OCI-M1 (cell line): Measurements from ENCODE around the gene TCTN2.
A peak's percentile ranks its signal among the peaks of the same experiment; 100 is the strongest.

Source experiments
- DNase-seq: peaks from one replicate; lab custom pipeline; 2025; lab: John Stamatoyannopoulos, UW

Gene TCTN2

DNA sequence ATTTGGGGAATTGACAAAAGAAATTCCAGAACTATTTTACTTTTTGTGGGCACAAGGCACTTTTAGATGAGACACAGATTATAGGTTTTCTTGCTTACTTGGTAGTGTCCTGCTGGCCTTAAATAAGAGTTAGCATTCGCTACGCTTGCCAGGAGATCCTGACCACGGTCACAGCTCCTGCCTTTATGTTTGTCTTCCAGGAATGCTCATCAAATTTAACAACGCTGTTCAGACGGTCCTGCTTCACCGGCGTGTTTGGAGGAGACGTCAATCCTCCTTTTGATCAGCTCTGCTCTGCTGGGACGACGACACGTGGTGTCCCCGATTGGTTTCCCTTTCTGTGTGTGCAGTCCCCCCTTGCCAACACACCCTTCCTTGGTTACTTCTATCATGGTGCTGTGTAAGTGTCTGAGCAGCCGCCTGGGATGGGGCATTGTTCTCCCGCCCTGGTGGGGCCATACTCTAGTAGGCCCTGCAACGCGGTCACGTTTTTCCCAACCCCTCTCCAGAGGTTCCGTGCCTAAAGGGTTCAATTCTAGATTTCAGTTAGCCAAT is 15.8 kb downstream of the TCTN2 start:
- no peak for DNase-seq

DNA sequence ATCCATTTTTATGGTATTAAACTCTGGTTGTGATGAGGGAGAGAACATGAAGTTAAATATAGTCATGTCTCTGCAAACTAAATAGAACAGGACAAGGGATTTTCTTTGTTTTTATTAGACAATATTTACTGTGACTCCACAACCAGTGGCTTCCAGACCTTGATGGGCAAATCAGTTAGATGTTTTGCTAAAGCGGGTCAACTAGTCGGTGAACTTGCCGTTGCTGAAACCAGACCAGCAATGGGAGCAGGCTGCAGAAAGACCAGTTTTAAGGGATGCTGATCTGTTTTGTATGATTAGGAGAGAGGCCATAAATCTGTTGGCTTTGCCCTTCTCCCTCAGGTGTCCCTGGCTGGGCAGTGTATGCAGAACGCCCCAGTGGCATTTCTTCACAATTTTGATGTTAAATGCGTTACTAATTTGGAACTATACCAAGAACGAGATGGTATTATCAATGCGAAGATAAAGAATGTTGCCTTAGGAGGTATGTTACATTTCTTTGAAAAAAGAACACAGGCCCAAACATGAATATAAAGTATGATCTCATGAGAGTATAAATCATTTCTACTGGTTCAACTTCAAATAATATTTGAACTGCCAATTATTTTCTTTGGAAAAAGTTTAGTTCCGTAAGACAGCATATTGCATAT is 19.4 kb downstream of the TCTN2 start:
- DNase-seq = no peak

DNA sequence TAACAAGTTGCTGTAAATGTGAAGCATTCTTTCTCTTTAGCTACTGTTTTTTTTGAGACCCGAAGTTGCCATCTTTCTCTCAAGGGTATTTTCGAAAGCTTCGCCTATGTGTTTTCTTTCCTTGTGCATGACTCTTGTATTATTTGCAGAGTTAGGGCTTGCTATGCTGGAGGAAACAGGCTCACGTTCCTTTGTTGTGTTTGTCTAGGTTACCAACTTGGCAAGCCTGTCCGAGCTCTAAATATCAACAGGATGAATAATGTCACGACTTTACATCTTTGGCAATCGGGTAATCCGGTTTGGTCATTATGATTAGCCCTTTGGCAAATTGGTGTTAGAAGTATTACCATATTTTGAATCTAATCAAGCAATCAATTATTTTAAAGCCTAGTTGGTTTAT is 25.3 kb downstream of the TCTN2 start:
- DNase-seq = no peak

DNA sequence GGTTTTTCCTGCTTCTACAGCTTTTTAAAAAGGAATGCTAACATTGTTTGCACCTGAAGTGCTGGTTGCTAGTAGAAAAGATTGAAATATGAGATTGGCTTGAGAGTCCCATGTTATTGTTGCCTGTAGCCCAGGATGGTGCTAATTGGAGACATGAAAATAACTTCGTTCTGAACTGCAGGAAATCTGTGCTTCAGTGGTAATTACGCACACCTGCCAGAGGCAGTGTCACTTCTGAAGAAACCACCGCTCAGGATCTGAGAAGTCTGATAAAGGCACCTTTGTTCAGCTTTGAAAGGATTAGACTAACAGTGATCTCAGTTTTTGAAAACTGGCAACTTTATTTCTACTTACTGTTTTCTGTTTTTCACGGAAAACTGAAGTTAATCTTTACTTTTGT is 25.7 kb downstream of the TCTN2 start:
- no peak for DNase-seq

DNA sequence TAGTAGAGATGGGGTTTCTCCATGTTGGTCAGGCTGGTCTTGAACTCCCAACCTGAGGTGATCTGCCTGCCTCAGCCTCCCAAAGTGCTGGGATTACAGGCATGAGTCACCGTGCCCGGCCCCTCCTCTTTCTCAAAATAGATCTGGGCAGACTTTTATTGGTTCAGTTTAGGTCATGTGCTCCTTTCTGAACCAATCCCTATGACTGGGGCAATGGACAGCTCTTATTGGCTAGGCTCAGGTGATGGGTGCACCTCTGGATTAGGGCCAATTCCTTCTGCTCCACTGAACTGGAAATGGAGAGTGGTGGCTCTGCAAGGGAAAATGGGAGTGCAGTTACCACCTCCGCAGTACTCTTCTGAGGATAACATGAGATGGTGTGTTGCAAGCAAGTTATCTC is 35.0 kb downstream of the TCTN2 start:
- DNase-seq = peak; percentile 23

DNA sequence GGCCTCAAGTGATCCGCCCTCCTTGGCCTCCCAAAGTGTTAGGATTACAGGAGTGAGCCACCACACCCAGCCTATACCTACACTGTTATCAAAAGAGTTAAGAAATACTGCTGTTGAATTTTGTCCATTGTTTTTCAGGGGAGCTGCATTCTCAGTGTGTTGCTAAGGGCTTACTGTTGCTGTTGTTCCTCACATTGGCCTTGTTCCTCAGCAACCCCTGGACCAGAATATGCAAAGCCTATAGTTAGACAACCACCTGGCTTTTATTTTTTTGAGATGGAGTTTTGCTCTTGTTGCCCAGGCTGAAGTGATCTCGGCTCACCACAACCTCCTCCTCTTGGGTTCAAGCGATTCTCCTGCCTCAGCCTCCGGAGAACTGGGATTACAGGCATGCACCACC is 36.6 kb downstream of the TCTN2 start:
- no peak for DNase-seq

DNA sequence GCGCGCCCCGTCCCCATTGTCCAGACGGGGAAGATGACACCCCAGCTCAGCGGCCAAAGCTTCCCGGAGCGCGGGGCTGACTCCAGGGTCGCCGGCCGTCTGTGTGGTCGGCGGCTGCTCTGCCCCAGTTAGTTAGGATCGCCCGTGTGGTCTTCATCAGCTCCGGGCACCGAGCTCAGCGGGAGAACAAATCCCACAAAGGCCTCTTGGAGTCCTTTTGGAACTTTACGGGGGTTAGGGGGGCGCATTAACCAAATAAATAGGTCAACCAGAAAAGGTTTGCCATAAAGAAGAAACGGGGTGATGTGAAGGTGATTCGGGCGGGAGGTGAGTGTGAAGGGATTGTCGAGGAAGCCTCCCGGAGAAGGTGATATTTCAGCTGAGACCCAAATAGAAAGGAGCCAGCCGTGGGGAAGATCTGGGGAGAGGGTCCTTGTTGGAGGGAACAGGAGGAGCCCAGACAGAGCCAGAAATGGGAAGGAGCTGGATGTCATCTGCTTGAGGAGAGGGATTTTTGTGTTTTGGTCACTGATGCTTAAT is 41.9 kb downstream of the TCTN2 start:
- DNase-seq = peak; percentile 34

DNA sequence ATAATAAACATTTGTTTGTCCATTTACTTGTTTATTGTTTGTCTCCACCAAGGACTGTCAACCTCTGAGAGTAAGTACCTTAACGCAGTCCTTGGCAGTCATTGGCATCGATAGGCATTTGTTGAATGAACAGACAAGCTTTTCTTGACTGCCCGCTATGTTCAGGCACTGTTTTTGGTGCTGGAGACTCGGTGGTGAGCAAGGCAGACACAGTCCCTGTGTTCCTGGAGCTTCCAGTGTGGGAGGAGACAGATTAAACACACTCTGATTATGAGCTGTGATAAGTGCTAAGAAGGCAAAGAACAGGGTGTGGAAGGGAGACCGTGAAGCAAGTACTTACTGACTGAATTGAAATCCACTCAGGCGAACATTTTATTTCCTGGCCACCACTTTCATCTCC is 42.5 kb downstream of the TCTN2 start:
- DNase-seq = peak; percentile 76

DNA sequence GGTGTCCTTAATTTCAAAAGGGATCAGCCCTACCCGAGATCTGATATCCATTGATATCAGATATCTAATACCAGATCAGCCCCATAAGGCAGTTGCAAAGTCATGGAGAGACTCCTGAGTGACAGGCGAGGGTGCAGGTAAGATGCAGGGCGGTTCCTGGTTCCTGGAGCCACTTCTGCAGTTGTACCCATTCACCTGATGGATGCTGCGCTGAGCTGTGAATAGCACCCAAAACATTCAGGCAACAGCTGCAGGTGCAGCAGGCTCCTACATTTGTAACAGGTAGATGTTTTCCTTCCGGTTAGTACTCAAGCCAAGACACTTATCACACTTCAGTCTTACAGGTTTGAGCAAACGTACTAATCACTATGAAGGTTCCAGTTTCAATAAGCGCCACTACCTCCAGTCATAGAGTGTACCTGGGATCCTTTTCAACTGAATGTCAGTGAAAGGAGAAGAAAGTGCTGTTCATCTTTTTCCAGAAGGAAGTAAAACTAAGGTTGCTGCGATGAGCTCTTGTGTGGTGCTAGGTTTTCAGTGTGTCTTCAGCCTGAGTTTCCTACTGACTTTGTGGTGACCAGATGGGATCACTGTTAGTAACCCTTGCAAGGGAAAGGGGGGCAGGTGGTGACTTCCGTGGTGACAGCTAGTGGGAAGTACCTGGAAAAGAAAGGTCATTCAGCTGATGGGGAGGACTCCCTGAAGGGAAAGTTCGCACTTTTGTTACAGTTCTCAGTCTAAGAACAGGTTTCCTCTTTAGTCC is 43.1 kb downstream of the TCTN2 start:
- peak; percentile 51 for DNase-seq

DNA sequence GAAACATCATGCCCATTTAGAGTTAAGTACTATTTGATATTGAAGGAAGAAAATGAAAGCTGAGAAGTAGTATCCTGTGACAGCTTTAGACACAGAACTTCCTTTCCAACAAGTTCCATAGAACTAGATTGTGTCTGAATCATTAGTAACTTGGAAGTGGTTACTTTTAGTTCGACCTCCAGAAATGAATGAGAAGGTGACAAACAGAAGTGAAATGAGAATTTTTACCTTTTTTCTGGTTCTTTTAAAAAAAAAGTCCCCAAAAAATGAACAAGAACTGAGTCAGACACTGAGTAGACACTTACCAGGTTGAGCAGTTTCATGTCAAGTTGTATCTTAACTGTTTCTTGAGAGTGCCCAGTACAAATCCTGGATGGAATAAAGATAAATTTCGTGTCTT is 44.3 kb downstream of the TCTN2 start:
- DNase-seq = peak; percentile 49

DNA sequence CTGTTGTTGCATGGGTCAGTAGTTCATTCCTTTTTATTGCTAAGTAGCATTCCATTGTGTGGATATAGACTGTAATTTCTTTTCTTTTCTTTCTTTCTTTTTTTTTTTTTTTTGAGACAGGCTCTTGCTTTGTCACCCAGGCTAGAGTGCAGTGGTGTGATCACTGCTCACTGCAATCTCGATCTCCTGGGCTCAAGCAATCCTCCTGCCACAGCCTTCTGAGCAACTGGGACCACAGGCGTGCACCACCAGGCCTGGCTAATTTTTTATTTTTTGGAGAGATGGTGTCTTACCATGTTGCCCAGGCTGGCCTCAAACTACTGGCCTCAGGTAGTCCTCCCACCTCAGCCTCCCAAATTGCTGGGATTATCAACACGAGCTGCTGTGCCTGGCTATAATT is 46.4 kb downstream of the TCTN2 start:
- DNase-seq = peak; percentile 25

DNA sequence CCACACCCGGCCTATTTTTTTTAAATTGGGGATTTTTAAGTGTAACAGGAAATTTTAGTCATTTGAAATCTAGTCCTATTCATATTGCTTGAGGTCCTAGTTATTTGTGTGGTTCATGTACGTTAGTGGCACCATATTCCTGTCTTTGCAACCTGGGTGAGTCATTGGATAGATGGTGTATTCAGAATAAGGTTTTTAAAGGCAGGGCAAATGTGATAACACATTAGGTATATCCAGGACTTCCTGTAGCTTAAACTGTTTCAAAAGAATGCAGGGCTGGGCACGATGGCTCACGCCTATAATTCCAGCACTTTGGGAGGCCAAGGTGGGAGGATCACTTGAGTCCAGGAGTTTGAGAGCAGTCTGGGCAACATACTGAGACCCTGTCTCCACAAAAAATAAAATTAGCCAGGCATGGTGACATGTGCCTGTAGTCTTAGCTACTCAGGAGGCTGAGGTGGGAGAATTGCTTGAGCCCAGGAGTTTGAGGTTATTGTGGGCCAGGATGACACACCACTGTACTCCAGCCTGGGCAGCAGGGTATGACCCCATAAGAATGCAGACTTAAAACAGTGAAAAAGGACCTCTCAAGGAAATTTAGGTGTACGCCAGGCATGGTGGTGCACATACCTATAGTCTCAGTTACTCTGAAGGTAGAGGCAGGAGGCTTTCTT is 49.4 kb downstream of the TCTN2 start:
- no peak for DNase-seq

DNA sequence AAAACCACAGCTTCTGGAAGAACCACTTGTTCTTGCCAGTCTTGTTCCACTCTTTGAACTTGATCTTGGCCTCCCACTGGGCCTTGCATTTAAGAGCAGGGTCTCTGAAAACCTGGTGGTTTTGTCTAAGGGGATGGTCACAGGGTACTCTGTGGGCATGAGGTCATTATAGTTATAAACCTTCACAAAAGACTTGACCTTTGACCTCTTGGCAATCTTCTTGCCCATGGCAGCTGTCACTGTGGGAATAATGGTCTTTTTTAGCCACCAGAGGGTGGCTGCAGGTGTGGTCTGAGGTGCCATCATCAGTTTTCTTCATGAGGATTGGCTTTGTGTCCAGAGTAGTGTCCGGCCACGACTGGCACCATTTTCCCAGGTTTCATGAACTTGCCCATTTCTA is 50.3 kb downstream of the TCTN2 start:
- no peak for DNase-seq

DNA sequence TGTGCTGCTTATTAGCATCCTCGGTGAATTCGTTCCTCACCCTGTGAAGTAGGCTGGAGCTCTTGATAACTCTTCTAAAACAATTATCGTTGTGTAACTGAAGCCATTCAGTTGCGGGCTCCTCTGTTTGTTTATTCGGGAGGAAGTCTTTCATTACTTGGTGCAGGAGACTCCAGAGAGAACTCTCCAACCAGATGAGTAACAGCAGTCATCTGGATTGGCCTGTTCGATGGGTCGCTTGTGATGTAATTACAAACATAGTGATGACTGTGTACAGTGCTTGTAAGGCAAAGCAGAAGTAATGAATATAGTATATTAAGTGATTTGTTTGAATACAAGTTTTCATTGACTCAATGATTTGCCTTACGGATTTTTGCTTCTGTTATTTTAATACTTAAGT is 52.1 kb downstream of the TCTN2 start:
- DNase-seq = no peak

DNA sequence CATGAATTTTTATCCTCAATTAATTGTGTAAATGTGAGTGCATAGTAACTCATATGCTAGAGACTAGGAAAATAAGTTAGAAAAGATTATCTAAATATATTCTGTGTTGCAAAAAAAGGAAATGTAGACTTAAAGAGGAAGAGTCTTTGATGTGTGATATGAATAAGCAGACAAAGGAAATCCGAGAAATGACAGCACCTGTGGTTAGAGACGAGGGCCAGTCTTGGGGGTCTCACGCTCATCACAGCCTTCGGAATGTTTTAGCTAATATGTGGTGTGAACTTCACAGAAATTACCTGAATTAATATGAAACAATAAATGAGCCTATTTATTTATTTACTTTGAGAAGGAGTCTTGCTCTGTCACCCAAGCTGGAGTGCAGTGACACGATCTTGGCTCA is 52.9 kb downstream of the TCTN2 start:
- no peak for DNase-seq

DNA sequence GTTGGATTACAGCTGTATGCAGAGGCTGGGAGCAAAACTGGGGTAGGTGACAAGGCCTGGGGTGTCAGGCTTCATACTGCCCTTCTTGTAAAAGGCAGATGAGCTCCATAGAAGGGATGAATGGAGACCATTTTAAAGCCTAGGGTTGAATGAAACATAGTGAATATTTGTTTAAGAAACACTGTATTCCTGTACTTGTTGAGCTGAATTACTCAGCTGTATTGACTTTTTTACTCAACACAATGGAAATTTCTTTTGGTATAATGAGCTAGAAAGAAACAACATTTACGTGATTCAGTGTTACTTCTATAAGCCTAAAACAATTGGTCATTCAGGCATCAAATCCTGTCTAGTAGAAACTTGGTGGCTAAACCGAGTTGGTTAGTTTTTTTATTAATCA is 55.3 kb downstream of the TCTN2 start:
- no peak for DNase-seq

DNA sequence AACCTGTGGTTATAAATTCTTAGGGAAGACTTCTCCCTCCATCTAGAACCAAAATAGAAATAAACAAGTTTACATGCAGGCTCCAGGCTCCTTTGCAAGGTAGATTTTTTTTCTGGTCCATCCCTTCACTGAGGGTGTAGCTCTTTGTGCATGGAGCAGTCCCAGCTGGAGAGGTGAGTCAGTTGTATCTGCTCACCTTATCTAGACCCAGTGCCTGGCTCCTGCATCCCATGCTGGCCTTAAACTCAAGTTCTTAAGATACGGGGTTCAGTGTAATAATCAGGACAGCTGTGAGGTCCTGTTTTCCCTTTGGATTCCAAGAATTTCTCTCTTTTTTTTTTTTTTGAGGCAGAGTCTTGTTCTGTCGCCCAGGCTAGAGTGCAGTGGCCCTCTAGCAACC is 56.0 kb downstream of the TCTN2 start:
- DNase-seq = no peak

DNA sequence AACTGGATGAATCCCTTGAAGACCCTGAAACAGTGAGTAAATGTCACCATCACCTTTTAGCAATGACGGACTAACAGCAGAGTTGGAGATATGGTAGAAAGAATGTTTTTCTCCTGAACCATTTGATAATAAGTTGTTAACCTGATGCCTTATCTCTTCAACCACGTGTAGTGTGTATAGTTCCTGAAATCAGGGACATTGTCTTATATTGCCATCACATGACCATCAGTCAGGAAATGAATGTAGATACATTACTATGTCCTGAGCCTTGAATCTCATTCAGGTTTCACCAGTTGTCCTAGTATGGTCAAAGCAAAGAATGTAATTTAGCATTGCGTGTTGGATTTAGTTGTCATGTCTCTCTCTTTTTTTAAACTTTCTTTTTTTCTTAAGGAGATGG is 57.0 kb downstream of the TCTN2 start:
- DNase-seq = no peak

DNA sequence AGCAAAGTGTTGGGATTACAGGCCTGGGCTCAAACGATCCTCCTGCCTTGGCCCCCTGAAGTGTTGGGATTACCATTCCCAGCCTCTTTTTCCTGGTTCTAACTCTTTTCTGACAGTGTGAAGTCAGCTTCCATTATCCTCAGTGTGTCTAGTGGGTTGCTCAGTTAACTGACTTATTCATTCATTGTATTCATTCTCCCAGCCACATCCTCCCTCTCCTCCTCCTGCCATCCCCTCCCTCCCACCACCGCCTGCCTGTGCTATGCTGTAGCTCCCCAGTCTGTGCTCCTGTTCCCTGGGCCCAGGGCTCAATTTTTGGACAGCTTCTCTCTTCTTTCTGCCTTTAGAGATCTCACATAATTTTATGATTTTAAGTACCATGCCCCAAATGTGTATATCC is 60.7 kb downstream of the TCTN2 start:
- DNase-seq = no peak

DNA sequence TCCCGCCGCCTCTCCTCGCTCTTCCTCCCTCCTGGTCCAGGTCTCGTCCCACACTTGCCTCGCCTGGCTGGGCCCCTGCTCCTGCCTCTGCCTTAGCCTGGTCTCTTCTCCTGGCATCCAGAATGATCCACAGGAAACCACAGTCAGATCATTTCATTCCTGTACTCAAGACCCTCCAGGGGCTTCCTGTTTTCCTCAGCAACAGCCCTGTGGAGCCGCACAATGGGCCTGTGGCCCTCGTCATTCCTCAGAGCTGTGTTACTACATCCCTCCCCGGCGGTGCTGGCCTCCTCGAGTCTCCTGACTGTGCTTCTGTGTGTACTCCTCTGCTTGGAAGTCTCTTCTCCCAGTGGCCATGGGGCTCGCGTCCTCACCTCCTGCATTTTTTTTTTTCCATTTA is 61.3 kb downstream of the TCTN2 start:
- DNase-seq = no peak

DNA sequence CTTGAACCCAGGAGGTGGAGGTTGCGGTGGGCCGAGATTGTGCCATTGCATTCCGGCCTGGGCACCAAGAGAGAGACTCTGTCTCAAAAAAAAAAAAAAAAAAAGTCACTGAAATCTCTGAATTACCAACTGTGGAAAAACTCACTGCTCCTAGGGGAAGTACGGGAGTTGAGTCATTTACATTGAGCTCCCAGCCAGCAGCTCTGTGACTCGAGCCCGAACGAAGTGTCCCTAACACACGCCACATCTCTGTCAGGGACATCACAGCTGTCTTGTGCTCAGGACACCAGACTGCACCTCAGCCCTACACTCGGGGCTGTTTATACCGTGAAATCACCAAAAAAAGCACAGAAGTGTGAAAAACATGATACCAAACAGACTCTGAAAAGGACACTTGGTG is 62.3 kb downstream of the TCTN2 start:
- no peak for DNase-seq

DNA sequence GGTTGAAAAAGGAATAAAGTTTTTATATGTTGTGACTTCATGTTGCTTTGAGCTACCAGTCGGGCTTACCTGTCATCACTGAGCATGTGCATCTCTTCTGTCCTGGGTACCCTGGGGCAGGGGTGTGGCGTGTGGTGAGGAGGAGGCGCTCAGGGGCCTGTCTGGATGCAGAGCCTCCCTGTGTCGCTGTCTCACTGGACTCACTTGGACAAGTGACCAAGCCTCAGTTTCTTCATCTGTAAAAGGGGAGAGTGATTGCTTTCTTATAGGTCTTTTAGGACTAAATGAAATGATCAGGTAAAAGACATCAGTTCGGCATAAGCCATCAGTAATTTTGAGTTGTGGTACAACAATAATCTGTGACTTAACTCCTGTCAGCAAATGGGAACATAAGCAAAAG is 63.4 kb downstream of the TCTN2 start:
- DNase-seq = no peak
